Renal cortical epithelial cell (primary cell): ENCODE results near the gene ZFP62. TPM values are rescaled to one million over a fixed set of nuclear protein-coding genes. Genes with fewer than 3 reads are reported as not detected.

Experiments used
- DNase-seq: peaks from one replicate; pipeline ENCODE4 v3.0.0-alpha.2; 2011; ENCODE audit warnings: low read depth
- total RNA-seq: library from RNA; depleted of rRNA; stranded (reverse); fragments of >200 nt; gene quantifications from 2 replicates; pipeline ENCODE4 v1.2.3, GENCODE V29; 2014

The ZFP62 gene
- total RNA-seq, 1 donor from 2014 or later, result 37.1 TPM

DNA sequence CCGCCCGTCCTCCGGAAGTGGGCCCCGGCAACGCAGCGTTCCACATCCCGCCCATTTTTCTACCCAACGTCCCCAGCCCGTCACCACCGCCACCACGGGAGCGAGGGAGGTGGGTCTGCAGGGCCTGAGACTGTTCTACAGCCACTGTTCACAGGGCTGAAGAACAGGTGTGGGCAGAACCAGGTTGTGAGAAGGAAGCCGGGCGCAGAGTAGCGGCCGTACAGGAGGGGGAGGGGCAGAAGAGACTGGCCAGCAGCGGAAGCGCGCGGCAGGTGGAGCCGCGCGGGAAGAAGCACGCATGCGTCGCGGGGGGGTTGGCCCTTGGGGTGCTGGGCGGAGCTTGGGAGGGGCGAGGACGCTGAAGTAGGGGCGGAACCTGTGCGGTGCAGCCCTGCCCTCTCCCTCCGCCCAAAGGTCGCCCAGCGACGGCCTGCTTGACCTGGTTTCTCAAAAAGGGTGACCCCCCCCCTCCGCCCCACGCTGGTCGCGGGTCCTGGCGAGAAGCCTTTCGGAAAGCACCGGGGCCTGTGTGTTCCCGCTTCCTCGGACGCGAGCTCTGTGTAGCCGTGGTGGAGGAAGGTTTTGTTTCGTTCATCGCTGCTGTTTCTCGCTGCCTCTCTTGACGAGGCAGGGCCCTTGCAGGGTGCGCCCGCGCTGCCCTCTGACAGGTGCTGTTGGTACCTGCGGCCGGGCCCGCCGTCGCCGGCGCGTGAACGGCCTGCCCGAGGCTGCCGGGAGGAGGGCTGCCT, 50.7 kb downstream of the ZFP62 start:
- peak; percentile 75 for DNase-seq

DNA sequence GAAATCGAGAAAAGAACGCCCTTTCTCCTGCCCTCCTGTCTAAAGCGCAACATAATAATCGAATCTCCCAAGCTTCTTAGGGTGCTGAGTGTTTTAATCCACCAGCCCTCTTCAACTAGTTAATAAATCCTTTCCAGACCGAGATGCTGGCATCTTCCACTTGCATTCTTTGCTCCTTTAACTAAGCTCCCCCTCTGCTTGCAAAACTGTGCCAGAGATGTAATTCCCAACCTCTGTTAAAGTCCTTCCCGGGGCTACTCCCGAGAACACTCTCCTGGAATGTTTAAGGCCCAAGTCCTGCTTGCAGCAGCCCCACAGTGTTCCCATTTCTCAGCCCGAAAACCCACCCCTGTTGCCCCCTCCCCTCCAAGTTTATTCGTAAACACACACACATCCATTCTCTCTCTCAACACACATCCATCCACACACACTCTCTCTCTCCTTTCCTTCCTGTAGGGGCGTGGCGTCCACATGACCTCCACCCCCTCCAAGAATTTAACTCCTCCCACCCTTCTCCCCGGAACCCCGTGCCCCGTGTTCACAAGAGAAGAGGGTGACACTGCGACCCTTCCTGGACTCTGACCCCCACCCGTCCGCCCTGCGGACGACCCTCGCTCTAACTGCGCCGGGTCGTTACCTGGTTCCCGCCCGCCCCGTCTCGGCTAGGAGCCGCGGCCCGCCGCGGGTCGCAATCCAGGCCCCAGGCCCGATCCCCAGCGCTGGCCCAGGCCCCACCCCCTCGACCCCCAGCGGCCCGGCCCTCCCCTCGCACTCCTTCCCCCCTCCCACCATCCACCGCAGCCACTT, 51.5 kb downstream of the ZFP62 start:
- peak; percentile 83 for DNase-seq

DNA sequence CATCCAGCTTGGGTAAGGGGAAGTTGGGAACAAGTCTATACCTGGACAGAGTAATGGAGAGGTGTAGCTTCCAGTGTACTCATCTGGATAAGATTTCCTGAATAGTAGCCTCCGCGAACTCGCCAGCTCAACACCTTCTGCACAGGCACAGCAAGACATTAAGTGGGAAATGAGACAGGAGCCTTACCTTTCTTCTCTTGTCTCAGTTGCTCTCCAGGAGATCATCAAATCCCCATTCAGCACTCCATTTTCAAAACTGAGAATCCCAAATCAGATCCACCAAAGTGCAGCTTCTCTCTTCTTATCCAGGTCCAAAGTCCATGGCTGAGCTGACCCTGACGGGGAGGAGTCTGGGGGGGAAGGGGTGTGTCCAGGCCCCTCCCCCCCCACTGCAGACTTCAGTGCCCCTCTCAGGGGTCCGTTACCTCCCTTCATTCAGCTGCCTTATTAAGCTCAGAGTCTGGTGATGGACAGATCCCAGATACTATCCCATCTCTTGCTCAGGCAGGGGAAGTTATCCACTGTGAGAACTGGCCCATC, 52.5 kb downstream of the ZFP62 start:
- DNase-seq, result no peak

DNA sequence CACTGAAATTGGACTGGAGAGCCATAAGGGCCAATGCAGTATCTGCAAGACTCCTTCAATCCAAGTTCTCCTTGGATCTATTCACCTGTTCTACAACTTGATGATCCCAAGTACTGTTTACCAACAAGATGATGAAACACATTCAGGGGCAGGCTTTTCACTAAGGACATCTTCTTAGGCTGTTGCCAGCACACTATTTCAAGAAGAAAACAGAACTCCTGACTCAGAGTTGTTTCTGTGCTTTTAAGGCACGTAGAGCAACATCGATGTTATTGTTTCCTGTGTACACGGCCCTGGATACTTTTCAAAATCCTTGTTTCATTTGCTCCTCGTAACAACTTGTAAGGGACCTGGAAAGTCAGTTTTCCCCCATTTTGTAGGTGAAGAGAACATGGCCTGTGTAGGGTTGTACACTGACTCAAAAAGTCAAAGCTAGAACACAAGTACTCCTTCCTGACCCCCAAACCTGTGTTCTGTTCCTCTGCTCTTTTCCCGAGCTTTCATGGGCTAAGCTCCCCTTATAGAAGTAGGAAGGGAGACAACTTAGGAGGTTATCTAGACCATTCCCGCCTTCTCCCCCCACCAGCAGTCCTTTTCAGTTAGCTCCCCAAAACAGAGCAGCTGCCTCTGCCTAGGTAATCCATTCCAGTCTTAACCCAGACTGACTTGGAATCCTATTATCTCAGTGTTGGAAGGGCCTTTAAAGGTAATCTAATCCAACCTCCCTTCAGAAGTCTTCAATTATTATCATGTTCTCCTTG, 53.2 kb downstream of the ZFP62 start:
- DNase-seq, result peak; percentile 55

DNA sequence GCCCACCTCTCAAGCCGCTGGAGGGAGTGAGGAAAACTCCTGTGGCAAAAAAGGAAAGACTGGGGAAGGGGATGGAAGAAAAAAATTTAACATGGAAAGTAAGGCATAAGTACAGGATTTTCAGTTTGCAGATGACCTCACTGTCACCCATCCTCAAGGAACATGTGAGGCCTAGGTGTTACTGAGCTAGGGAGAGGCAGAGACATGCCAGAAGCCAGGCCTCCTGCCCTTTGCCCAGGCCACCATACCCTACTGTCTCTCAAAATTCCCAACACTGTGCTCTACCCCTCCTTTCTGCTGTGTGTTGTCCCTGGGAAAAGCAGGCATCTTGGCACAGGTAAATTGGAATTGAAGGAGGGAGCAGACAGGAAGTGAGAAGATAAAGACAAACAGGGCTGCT, 54.0 kb downstream of the ZFP62 start:
- no peak for DNase-seq

DNA sequence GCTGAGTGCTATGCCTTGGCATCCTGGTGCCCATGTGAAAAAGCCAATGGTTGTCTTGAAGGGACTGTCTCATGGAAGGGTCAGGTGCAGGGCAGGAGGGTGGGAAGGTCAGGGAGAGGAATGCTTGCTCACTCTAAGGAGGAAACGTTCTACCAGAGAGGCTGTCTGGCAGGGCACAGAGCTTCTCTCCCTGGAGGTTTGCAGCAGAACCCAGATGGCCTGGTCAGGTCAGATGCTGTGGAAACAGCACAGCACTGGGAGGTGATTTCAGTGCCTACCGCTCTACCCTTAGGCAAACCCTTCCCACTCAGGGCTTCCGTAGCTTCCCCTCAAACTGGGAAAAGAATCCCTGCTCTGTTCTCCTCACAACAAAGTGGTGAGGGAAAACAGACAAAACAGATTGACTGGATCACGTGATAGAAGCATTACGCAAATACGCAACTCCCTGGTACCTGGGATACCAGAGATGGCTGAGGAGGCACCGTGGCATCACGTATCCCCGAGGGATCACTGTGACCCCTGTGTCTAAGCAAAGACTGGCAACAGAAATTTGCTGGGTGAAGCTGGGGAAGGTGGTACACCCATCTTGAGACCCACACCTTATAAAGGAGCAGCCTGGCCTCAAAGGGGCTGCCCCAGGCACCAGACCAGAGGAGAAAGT, 54.6 kb downstream of the ZFP62 start:
- DNase-seq, result no peak

DNA sequence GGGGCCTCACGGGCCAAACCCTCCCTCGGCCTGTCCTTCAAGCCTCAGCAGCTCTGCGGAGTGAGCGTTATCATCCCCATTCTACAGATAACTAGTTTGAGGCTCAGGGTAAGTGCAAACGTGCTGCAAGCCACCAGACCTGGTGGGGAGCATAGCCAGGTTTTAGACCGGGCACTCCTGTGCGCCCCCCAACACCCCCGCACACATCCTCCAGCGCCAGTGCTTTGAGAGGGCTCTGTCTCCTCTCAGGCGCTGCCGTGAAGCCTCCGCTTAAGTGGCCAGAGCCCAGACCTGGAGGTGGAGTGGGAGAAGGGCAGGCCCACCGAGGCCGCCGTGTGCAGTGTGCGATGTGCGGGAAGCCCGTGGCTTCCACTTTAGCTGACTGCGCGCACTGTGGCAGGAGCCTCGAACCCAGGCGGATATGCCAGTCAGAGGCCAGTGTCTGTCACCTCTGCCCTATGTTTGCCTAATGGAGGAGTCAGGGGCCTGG, 56.9 kb downstream of the ZFP62 start:
- DNase-seq, result no peak

DNA sequence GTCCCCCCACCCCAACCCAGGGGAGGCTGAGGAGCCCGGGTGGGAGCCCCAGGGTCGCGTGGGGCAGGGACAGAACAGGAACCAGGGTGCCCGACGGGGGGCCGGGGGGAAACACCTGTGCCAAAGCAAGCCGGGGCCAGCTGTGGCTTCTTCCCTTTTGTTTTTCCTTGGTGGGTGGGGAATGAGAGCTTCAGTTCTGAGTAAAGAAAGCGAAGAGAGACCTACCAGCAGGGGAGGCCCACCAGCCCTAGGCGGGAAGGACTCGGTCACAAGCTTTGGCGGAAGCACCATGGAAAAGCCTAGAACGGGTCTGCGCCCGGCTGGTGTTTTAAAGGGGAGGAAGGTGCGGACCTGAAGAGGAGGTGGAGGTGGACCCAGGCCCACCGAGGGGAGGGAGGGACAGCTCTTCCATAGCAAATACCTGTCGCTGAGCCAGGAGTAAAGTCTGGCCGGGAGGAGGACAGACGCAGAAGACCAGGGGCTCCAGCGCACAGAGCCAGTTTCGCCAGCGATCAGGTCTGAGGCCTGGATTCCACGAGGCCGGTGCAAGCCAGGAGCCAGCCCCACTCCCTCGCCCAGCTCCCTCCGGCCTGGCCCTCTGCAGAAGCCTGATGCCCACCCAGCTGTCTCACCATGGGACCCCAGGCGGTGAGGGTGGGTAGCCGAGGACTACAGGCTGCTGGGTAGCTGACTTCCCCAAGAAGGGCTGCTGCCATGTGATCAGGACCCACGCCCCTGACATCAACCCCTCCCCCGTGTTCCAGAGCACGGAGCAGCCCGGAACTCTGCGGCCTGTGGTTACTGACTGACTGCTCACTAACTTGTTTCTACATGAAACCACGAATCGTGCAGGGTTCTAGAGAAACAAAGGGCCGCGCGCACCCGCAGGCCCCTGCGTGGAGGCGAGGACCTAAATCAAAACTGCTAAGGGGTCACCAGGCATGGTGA, 57.6 kb downstream of the ZFP62 start:
- no peak for DNase-seq

DNA sequence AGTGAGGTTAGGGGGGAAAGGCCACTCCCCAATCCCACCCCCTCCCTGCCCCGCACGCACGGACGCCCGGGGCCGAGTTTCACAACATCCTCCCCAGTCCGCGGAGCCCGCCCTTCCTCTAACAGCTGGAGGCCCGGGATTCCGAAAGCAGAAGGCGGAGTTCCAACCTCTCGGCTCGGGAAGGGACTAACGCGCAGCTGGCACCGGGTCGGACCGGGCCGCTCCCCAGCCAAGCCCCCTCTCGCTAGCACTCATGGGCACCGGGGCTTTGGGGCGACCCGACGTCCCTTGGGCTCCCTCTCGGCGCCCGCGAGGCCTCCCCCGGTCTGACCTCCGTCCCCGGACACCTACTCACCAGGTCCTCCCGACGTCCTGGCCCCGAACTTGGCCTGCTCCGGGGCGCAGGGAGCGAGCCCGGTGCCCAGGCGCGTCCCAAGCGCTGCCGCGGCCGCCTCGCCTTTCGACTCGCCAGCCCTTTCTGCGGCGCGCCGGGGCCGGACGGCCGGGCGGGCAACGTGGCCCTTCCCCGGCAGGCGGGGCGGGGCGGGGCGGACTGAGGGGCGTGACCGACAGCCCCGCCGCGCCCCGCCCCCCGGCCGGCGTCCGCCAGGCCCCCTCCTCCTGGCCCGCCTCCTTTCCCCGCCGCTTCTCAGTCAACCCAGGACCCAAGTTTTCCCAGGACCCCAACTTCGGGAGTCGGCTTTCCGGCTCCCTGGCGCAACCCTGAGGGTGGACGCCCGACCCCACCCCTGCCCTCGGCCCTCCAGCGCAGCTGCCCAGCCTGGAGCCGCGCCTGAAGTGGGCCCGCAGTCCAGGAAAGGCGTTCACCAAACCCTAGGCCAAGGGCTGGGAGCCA, 58.5 kb downstream of the ZFP62 start, which contains the start of gene MGAT1:
TSS of gene MGAT1 (minus strand) at position 482 of the 856 bp plus-strand sequence. CDS start 9,835 bp downstream, outside the sequence.
- no peak for DNase-seq

DNA sequence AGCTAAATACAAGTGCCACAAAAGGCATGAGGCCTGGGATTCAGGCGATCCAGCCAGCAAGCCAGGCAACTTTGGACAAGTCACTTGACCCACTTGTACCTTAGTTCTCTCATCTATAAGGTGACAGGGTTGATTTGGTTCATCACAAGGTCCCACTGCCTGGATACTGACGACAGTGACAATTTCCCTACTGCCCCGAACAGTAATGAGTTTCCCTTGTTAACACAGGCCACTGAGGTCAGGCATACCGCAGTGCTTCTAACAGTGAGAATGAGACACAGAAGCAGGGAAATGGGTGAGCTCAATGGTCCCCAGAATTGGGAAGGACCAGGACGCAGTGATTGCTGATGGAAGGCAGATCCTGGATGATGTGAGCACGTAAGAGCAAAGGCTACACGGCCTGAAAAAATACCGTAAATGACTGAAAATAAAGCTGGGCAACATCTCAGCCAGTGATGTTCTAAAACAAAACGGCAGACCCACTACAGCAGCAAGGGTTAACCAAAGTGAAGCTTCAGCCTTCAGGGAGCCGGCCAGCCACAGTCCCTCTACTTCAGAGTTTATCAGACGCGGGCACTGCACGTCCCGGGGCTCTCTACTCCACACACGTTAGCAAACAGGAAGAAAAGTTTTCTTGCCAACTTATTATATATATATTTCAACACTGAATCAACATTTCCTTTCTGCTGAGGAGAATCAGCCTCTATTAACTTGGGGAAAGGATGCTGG, 59.3 kb downstream of the ZFP62 start:
- DNase-seq, result no peak

DNA sequence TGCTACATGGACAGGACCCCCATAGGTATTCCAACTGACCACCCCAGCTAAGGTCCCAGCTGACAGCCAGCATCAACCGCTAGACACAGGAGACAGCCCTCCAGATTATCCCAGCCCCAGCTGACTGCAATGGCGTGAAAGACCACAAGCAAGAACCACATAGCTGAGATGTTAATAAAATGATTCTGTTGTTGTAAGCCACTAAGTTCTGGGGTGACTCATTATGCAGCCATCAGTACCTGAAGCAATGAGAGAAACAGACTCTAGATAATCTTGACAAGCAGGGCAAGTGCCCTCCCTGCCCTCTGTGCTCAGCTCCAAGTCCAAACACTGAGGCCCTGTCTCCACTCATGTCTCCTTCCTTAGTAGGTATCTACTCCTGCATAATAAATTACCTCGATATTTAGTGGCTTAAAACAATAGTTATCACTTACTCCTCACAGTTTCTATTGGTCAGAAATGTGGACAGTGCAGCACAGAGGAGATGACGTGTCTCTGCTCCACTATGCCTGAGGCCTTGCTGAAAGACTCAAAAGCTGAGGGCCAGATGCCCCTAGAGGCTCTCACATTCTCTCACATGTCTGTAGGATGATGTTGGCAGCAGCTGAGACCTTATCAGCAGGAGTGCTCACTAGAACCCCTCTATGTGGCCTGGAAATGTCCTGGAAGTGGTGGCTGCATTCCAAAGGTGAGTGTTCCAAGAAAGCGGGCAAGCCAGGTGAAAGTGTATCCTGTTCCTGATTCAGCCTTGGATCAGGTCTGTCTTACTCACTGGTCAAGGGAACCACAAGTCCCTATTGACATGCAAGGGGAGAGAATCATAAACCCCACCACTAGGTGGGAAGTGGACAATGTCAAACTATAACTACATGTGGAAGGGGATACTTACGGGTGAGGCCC, 60.9 kb downstream of the ZFP62 start:
- peak; percentile 85 for DNase-seq

DNA sequence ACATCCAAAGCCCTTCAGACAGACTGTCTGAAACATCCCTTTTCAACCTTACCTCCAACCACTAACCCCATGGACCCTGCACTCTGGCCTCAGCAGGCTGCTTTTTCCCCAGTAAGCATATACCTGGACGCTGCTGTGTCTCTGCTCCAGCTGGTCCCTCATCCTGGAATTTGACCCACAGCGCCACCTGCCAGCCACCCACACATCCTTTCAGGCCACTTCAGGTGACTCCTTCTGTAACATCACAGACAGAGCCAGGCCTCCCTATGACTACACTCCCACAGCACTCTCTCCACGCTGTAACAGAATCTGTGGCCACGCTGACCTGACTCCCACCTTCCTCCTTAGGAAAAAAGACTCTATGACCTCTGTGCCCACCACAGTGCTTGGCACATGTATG, 61.9 kb downstream of the ZFP62 start:
- DNase-seq, result no peak

DNA sequence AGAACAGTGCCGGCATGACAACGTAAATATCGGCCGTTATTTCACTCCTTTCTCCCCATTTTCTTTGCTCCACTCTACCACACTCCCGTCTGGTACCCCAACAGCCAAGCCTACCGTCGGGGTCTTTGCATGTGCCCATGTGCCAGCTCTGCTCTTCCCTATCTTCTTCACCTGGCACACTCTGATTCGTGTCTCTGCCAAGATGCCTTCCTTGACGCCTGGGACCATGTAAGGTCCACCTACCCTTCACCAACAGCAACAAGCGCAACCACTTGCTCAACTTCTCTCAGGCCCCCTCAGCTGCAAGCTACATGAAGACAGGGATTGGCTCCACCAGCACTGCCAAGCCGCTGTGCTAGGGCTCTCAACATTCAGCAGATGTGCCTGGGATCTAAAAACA, 62.9 kb downstream of the ZFP62 start:
- no peak for DNase-seq
